RWPE2 (cell line): ENCODE measurements around the gene PRSS27.

Source experiments
- ATAC-seq: fragments of 200-7000 bp; cut with Tn5 transposase; 3 replicates; pipeline ENCODE4 v1.9.1; 2021; ENCODE audit warnings: low read depth
- DNase-seq: peaks from one replicate; pipeline ENCODE4 v3.0.0-alpha.2; 2020; ENCODE audit warnings: low spot score
- H3K27ac ChIP-seq: fragments of 450-650 bp; 2 replicates; pipeline ENCODE4 v1.5.1; 2017; ENCODE audit warnings: mild to moderate bottlenecking; ENCODE audit not compliant: poor library complexity, severe bottlenecking
- H3K27me3 ChIP-seq: fragments of 250-450 bp; sonication (Bioruptor Pico); 2 replicates; pipeline ENCODE4 v1.5.1; 2021; ENCODE audit warnings: mild to moderate bottlenecking, moderate library complexity; ENCODE audit not compliant: insufficient read depth, poor library complexity, severe bottlenecking
- H3K36me3 ChIP-seq: fragments of 250-450 bp; sonication (Bioruptor Pico); 2 replicates; pipeline ENCODE4 v1.5.1; 2020; ENCODE audit warnings: low read depth, mild to moderate bottlenecking, moderate library complexity
- H3K4me1 ChIP-seq: fragments of 250-450 bp; sonication (Bioruptor Pico); 2 replicates; pipeline ENCODE4 v1.5.1; 2021; ENCODE audit warnings: mild to moderate bottlenecking, moderate library complexity; ENCODE audit not compliant: insufficient read depth, poor library complexity, severe bottlenecking
- H3K4me3 ChIP-seq: fragments of 250-450 bp; sonication (Bioruptor Pico); 2 replicates; pipeline ENCODE4 v1.5.1; 2021; ENCODE audit warnings: mild to moderate bottlenecking, moderate library complexity; ENCODE audit not compliant: severe bottlenecking
- H3K9me3 ChIP-seq: fragments of 250-450 bp; sonication (Bioruptor Pico); 2 replicates; pipeline ENCODE4 v1.5.1; 2021; ENCODE audit warnings: mild to moderate bottlenecking, moderate library complexity; ENCODE audit not compliant: severe bottlenecking
- TF ChIP-seq, protein P1 (sequence below): fragments of 450-650 bp; IDR thresholded peaks from one replicate; pipeline ENCODE4 v1.5.1; 2017; ENCODE audit warnings: mild to moderate bottlenecking, moderate library complexity; ENCODE audit not compliant: poor library complexity, severe bottlenecking

PRSS27 gene

GRCh38 chr16:2763173-2763572, 43.1 kb upstream of the PRSS27 start:
- Histone ChIP-seq H3K4me1 (peaks cover 7% of the 10 kb centered on the region), H3K4me3 (no peak overlapping the region), H3K36me3 (peaks cover 100% of the 10 kb centered on the region), H3K27ac (no peak overlapping the region), H3K9me3 (no peaks in the 10 kb centered on the region), H3K27me3 (no peaks in the 10 kb centered on the region)
- TF ChIP-seq, protein P1, sequence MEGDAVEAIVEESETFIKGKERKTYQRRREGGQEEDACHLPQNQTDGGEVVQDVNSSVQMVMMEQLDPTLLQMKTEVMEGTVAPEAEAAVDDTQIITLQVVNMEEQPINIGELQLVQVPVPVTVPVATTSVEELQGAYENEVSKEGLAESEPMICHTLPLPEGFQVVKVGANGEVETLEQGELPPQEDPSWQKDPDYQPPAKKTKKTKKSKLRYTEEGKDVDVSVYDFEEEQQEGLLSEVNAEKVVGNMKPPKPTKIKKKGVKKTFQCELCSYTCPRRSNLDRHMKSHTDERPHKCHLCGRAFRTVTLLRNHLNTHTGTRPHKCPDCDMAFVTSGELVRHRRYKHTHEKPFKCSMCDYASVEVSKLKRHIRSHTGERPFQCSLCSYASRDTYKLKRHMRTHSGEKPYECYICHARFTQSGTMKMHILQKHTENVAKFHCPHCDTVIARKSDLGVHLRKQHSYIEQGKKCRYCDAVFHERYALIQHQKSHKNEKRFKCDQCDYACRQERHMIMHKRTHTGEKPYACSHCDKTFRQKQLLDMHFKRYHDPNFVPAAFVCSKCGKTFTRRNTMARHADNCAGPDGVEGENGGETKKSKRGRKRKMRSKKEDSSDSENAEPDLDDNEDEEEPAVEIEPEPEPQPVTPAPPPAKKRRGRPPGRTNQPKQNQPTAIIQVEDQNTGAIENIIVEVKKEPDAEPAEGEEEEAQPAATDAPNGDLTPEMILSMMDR = no peak
- DNase-seq = no peak
- ATAC-seq = no peak

- TF ChIP-seq, protein P1 = no peak
- H3K27ac ChIP-seq = no peak overlapping the region
- H3K36me3 ChIP-seq = peaks cover 100% of the 10 kb centered on the region
- no peak overlapping the region for H3K4me3 ChIP-seq
- H3K27me3 ChIP-seq = no peaks in the 10 kb centered on the region
- DNase-seq (no peak), ATAC-seq (no peak)
- H3K9me3 ChIP-seq = no peaks in the 10 kb centered on the region
- H3K4me1 ChIP-seq = peaks cover 2% of the 10 kb centered on the region
Observed at GRCh38 chr16:2762711-2763110, 42.7 kb upstream of the PRSS27 start.

DNA sequence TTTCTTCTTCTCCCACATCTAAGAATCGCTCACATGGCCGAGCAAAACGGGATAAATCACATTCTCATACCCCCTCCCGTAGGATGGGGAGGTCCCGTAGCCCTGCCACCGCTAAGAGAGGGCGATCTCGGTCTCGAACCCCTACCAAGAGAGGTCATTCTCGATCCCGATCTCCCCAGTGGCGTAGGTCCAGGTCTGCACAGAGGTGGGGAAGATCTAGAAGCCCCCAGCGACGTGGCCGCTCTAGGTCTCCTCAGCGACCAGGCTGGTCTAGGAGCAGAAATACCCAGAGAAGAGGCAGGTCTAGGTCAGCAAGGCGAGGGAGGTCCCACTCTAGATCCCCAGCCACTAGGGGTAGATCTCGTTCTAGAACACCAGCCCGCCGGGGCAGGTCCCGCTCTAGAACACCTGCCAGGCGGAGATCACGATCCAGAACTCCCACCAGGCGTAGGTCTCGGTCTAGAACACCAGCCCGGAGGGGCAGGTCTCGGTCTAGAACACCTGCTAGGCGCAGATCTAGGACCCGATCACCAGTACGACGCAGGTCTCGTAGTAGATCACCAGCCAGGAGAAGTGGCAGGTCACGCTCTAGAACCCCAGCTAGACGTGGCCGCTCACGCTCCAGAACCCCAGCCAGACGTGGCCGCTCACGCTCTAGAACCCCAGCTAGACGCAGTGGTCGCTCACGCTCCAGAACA, 42.0 kb upstream of the PRSS27 start:
- Histone ChIP-seq H3K36me3 (peaks cover 100% of the 10 kb centered on the region), H3K4me1 (no peaks in the 10 kb centered on the region), H3K4me3 (no peak overlapping the region), H3K27ac (no peak overlapping the region), H3K27me3 (no peaks in the 10 kb centered on the region), H3K9me3 (no peaks in the 10 kb centered on the region)
- DNase-seq (no peak), ATAC-seq (no peak)
- TF ChIP-seq, protein P1 = no peak

- Histone ChIP-seq H3K9me3 (no peaks in the 10 kb centered on the region), H3K36me3 (peaks cover 100% of the 10 kb centered on the region), H3K27ac (no peak overlapping the region), H3K27me3 (no peaks in the 10 kb centered on the region), H3K4me1 (no peaks in the 10 kb centered on the region), H3K4me3 (no peak overlapping the region)
- TF ChIP-seq, protein P1 = no peak
- ATAC-seq (no peak), DNase-seq (no peak)
Observed at GRCh38 chr16:2761472-2761871, 41.4 kb upstream of the PRSS27 start.

DNA sequence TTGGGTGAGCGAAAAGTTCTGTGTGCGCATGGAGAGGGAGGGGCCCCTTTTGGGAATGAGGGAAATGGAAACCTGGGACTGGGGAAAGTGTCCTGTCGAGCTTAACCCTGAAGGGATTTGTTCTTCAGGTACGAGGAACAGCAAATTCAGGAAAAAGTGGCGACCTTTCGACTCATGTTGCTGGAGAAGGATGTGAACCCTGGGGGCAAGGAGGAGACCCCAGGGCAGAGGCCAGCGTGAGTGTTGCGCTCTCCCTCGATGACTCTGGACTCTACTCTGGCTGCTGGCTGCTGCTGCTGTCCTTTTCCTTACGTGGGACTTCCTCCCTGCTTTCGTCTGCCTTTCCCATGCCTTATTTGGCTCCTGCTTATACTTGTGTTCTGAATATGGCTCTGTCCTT, 37.3 kb upstream of the PRSS27 start:
- no peaks in the 10 kb centered on the region for H3K27me3 ChIP-seq
- H3K4me1 ChIP-seq = peaks cover 11% of the 10 kb centered on the region
- DNase-seq (no peak), ATAC-seq (no peak)
- H3K27ac ChIP-seq = no peak overlapping the region
- no peaks in the 10 kb centered on the region for H3K9me3 ChIP-seq
- peaks cover 92% of the 10 kb centered on the region for H3K36me3 ChIP-seq
- TF ChIP-seq, protein P1 = no peak
- H3K4me3 ChIP-seq = no peak overlapping the region
